Iris pigment epithelial cell (primary cell): Measurements from ENCODE around the gene PGM2.
"Not testable (repeated sequence)": the region's sequence is repeated elsewhere in the genome, so short reads cannot be mapped to it uniquely, and the experiment has no call there.

Source experiments
- DNase-seq: peaks from one replicate; pipeline ENCODE4 v3.0.0-alpha.2; 2011; ENCODE audit warnings: low read depth

The PGM2 gene

GRCh38 chr4:37818752-37819151, 7.7 kb upstream of the PGM2 start:
- DNase-seq = no peak

GRCh38 chr4:37820458-37820857, 6.0 kb upstream of the PGM2 start:
- DNase-seq = not testable (repeated sequence)

GRCh38 chr4:37821953-37822605, 4.4 kb upstream of the PGM2 start:
- DNase-seq = no peak

- peak; percentile 12 for DNase-seq
Observed at GRCh38 chr4:37825501-37825900, 985 bp upstream of the PGM2 start.

DNA sequence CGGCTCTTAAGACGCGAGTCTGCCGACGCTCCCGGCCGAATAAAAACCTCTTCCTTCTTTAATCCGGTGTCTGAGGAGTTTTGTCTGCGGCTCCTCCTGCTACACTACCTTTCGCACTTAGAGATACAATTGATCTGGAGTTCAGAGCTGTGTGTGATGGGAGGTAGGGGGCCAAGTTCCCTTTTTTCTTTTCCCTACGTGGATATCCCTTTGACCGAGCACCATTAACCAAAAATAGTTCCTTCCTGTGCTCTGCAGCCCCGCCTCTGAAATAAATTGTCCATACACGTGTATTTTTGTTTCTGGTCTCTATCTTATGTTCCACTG, 555 bp upstream of the PGM2 start:
- no peak for DNase-seq

DNA sequence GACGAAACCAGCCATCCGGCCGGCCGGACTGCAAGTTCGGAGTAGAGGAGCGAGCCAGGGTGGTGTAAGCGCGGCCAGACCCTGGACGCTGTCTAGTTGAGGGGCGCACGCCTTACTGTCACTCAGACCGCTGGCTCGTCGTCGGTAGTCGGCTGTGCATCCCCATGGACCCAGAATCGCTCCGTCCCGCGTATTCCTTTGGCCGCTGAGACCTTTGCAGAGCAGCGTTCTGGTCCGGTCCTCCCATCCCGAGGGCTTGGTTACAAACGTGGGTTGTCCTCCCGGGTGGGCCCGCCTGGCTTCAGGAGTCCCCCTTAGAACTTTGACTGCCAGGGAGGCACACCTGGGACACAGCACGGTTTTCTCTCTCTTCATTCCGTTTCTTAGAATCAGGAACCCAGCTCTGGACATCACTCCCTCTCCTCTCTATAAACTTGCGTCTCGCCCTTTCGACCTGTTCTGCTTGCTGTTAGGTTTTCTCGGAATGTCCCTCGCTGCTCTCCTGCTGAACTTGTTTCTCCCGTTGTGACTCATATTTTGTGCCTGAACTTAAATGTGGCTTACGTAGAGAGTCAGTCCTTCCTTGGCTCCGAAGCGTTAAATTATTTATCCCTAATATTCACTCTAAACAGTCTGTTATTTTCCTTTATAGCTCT, 672 bp downstream of the PGM2 start:
- DNase-seq = peak; percentile 82

DNA sequence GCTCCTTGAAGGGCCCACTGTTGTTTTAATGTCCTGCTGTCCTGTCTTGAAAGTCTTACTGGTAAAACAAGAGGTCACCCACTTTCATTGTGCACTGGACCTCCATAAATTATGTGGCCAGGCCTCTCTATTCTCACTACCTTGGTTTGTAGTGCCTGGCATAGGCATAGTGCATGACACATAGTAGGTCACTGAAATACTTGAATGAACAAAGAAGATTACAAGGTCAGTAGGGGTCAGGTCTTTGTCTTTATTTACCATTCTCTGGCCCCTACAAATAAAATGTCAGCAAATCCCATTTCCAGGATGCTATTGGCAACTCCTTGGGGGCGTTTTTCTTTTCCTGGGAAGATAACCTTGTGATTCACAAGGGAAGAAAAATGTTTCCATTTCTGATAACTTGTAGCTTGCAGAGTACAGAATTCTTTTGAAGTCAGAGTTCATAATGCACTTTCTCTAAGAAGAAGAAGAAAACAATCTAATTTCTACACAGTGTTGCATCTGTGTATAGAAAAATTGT, 1.4 kb downstream of the PGM2 start:
- no peak for DNase-seq

- DNase-seq = no peak
Observed at GRCh38 chr4:37828843-37829242, 2.4 kb downstream of the PGM2 start.

DNA sequence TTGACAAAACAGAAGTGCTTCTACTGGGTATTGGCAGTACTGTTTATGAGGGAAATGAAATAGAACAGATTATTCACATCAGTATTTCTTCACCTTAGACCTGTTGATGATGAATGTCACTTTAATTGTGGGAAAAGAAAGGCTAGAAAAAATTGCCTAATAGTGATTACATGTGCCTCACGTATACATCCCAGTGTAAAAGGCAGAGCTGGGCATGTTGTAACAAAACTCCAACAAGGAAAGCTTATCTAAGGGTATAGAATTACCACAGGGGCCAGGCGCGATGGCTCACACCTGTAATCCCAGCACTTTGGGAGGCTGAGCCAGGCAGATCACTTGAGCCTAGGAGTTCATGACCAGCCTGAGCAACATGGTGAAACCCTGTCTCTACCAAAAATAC, 4.2 kb downstream of the PGM2 start:
- no peak for DNase-seq

DNA sequence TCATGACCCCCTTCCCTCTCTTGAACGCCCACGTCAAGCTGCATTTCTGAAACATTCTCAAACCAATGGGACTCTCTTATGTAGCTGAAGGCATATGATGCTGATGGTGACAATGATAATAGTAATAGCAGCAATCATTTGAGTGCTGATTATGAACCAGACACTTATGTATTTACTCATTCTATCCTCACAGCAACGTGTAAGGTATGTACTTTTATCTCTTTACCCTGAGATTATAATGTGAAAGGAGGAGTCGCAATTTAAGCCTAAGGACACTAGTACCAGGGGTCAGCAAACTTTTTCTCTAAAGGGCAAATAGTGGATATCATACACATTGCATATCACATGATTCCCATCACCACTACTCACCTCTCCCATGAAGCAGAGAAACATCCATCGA, 8.5 kb downstream of the PGM2 start:
- DNase-seq = no peak

DNA sequence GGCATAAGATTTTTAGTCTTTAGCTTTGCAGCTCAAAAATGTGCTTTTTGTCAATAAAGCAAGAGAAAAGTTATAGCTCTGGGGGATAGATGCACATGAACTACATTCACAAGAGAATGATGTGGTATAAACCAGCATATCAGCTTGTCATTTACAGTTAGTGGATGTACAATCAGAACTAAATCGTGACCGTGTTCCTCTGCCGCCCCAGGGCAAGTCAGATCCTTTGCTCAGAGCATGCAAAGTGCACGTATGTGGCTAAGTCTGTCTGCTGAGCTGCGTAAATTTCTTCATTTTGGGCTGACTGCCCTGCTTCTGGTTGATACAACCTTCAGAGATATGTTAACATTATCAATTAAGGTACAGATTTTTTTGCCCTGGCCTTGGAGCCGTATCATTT, 9.3 kb downstream of the PGM2 start:
- DNase-seq = no peak

DNA sequence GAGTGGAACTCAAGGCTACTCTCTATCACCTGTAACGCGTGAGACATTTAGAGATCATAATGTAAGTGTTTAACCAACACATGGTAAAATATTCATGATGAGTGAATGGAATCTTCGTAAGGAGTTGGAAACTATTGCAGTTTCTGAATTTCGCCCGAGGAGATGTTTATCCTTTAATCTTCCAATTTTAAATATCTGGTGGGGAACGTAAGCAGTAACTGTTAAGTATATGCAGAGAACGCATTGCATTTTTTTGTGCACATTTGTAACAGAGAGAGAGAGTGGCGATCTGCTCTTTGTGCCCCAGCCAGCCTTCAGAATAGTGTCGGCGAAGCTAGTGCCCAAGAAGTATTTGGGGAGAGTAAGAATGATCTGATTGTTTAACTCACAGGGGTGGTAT, 9.8 kb downstream of the PGM2 start:
- DNase-seq = no peak

- DNase-seq = peak; percentile 11
Observed at GRCh38 chr4:37836838-37837440, 10.5 kb downstream of the PGM2 start.

GRCh38 chr4:37837446-37837845, 11.0 kb downstream of the PGM2 start:
- DNase-seq = peak; percentile 90

GRCh38 chr4:37839426-37839825, 12.9 kb downstream of the PGM2 start:
- DNase-seq = no peak

- DNase-seq = no peak
Observed at GRCh38 chr4:37844204-37844603, 17.7 kb downstream of the PGM2 start.

GRCh38 chr4:37845201-37845600, 18.7 kb downstream of the PGM2 start:
- no peak for DNase-seq

DNA sequence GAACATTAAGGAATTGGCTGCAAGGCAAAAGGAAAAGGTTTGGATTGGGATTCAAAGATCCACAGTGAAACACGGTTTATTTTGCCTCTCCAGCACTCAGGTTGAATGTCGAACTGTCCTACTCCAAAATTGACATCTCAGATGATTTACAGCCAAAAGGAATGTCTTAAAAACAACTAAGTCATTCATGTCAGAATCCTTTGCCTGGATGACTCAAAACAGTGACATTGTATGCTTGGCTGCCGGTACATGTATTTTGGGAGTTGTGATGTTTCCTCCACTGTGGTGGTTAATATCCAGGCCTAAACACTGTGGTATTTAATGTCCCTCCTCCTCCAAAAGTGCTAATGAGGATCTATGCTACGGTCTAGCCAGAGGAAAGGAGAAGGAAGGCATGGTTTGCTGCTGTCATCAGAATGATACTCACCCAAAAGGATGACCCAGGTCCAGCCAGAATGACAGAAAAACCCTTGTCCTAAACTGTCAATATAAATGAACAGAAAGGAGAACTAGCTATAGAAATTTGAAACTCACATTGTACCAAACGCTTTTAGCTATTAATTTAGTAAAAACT, 20.9 kb downstream of the PGM2 start:
- DNase-seq = no peak

- no peak for DNase-seq
Observed at GRCh38 chr4:37852376-37852775, 25.9 kb downstream of the PGM2 start.

DNA sequence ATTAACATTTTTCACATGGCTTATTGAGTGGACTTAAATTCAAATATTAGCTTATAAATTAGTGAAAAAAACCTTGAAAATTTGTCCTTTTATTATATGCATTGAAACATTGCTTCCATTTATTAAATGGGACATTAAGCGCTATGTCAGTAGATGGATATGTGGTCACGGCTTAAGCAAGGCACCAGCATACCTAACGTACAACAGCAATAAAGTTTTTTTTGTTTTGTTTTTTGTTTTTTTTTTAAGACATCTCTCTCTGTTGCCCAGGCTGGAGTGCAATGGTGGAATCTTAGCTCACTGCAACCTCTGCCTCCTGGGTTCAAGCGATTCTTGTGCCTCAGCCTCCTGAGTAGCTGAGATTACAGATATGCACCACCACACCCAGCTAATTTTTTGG, 31.6 kb downstream of the PGM2 start:
- no peak for DNase-seq

- no peak for DNase-seq
Observed at GRCh38 chr4:37858872-37859271, 32.4 kb downstream of the PGM2 start.

GRCh38 chr4:37860266-37860665, 33.8 kb downstream of the PGM2 start:
- DNase-seq = no peak

GRCh38 chr4:37862961-37863360, 36.5 kb downstream of the PGM2 start:
- DNase-seq = no peak
